ENCODE data around the gene PPP2R5E. TPM values are rescaled to one million over a fixed set of nuclear protein-coding genes. Genes with fewer than 3 reads are reported as not detected.

Gene PPP2R5E
- total RNA-seq, 3 donors from 2014 or later: 23.0 to 29.9 (median 23.6) TPM

DNA sequence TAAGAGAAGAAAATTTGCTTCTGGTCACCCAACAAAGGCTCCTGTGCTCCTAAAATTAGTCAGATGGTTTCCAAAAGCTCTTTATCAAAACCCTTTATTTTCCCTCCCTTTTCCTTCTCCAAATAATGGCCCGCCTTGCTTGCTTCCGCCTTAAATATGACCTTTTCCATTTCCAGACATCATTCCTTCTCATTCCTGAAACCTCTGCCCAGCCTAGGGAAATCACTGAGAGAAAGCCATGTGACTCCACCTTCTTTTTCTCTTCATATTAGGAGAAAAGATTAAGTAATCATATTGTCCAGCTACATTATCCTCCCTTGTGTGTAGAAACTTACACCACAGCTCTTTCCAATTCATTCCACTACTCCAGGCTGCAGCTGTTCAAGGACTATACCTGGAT is 148.7 kb downstream of the PPP2R5E start:
- no peak overlapping the region for H3K27ac ChIP-seq
- H3K36me3 ChIP-seq: no peaks in the 10 kb centered on the region
- H3K9me3 ChIP-seq: no peaks in the 10 kb centered on the region
- H3K4me1 ChIP-seq: no peaks in the 10 kb centered on the region
- H3K4me3 ChIP-seq: no peak overlapping the region
- no peak for DNase-seq (ENCODE audit: low spot score in 2 of 2)
- no peaks in the 10 kb centered on the region for H3K27me3 ChIP-seq
- TF ChIP-seq, protein P1, sequence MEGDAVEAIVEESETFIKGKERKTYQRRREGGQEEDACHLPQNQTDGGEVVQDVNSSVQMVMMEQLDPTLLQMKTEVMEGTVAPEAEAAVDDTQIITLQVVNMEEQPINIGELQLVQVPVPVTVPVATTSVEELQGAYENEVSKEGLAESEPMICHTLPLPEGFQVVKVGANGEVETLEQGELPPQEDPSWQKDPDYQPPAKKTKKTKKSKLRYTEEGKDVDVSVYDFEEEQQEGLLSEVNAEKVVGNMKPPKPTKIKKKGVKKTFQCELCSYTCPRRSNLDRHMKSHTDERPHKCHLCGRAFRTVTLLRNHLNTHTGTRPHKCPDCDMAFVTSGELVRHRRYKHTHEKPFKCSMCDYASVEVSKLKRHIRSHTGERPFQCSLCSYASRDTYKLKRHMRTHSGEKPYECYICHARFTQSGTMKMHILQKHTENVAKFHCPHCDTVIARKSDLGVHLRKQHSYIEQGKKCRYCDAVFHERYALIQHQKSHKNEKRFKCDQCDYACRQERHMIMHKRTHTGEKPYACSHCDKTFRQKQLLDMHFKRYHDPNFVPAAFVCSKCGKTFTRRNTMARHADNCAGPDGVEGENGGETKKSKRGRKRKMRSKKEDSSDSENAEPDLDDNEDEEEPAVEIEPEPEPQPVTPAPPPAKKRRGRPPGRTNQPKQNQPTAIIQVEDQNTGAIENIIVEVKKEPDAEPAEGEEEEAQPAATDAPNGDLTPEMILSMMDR (IDR thresholded peaks at IDR 0.05): no peak
- TF ChIP-seq POLR2A (IDR thresholded peaks at IDR 0.05) (no peak), POLR2AphosphoS5 (IDR thresholded peaks at IDR 0.05) (no peak)
- intact Hi-C loops (cut with DNase I; ENCODE audit: low total_unique reads): loop anchor here (5.0 kb wide), 1 partner anchor 148 kb away; the partner anchor contains the start of gene PPP2R5E

DNA sequence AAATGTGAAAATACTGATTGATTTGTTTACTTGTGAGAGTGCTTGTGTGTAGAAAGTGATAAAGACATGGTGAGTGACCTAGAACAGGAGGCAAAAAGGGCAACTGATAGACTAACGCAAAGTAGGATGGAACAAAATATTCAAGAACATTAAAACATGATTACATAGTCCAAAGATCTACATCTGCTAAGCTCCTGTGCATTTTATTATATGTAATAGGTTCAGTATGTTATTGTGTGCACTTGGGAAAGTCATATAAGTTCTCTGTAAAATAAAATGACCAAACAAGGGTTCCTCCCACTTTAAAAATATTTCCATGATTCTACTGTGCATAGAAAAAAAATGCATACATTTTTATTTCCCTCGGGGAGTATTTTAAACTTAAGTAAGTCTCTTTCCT is 150.2 kb downstream of the PPP2R5E start:
- H3K27ac ChIP-seq: no peak overlapping the region
- H3K9me3 ChIP-seq: no peaks in the 10 kb centered on the region
- TF ChIP-seq POLR2AphosphoS5 (IDR thresholded peaks at IDR 0.05): no peak
- TF ChIP-seq, protein P1 (IDR thresholded peaks at IDR 0.05): no peak
- TF ChIP-seq POLR2A (IDR thresholded peaks at IDR 0.05): no peak
- DNase-seq (ENCODE audit: low spot score in 2 of 2): no peak
- H3K36me3 ChIP-seq: no peaks in the 10 kb centered on the region
- intact Hi-C loops (cut with DNase I; ENCODE audit: low total_unique reads): loop anchor here (5.0 kb wide), 1 partner anchor 149 kb away; the partner anchor contains the start of gene PPP2R5E
- no peak overlapping the region for H3K4me3 ChIP-seq
- no peaks in the 10 kb centered on the region for H3K4me1 ChIP-seq
- H3K27me3 ChIP-seq: no peaks in the 10 kb centered on the region

DNA sequence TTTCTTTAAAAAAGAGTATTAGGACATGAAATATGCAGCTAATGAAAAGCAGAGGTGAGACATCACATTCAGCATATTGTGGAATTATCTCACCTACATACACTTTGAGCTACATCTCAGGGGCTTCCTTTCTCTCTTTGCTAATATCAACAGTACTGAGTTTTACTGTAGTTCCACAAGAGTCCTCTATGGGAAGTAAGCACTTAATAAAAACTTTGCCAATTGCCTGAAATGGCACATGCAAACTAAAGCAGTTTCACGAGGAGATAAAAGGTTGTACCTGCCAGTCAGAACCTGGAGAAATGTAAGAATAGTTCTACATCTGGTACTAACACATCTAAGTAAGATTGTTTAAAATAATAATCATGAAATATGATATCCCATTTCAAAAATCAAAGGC is 150.9 kb downstream of the PPP2R5E start:
- no peaks in the 10 kb centered on the region for H3K9me3 ChIP-seq
- no peaks in the 10 kb centered on the region for H3K36me3 ChIP-seq
- no peaks in the 10 kb centered on the region for H3K27me3 ChIP-seq
- H3K4me3 ChIP-seq: no peak overlapping the region
- no peak overlapping the region for H3K27ac ChIP-seq
- TF ChIP-seq POLR2A (IDR thresholded peaks at IDR 0.05) (no peak), POLR2AphosphoS5 (IDR thresholded peaks at IDR 0.05) (no peak)
- TF ChIP-seq, protein P1 (IDR thresholded peaks at IDR 0.05): no peak
- H3K4me1 ChIP-seq: no peaks in the 10 kb centered on the region
- DNase-seq (ENCODE audit: low spot score in 2 of 2): no peak
- intact Hi-C loops (cut with DNase I; ENCODE audit: low total_unique reads): loop anchor here (5.0 kb wide), 1 partner anchor 150 kb away; the partner anchor contains the start of gene PPP2R5E

DNA sequence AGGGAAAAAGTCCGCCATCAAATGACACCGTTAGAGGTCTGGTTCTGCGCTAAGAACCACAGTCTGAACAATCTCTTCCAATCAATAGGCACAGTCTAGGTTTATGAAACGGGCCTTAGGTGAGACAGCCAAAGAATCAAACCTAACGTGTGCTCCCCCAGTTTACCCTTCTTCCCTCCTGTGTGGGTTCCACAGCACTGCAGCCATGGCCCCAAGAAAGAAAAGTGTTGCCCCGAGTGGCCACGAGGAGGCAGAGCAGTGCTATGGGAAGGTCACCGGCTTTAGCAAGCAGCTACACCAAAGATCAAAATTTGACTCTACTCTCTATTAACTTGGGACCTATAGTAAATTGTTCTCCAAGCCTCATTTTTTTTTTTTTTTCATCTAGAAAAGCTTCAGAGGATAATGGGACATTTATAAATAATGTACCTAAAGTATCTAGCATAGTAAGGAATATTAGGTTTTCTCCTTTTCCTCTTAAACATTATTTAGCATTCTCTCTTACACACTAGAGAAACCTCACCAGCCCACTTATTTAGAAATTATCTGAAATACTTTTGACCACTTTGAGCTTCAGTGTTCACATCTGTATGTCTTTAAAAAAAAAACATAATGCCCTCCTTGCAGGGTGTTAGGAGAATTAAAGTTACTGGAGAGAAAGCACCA is 154.3 kb downstream of the PPP2R5E start:
- TF ChIP-seq POLR2A (IDR thresholded peaks at IDR 0.05) (no peak), POLR2AphosphoS5 (IDR thresholded peaks at IDR 0.05) (peak in 1 of 3 donors; percentile 24)
- TF ChIP-seq, protein P1 (IDR thresholded peaks at IDR 0.05): peak; percentile 27 to 74 (median 71)
- H3K4me1 ChIP-seq: no peaks in the 10 kb centered on the region
- no peak overlapping the region for H3K4me3 ChIP-seq
- H3K27ac ChIP-seq: no peak overlapping the region
- H3K27me3 ChIP-seq: no peaks in the 10 kb centered on the region
- H3K9me3 ChIP-seq: no peaks in the 10 kb centered on the region
- intact Hi-C loops (cut with DNase I; ENCODE audit: low total_unique reads): no loop called here
- no peaks in the 10 kb centered on the region for H3K36me3 ChIP-seq
- DNase-seq (ENCODE audit: low spot score in 2 of 2): no peak

DNA sequence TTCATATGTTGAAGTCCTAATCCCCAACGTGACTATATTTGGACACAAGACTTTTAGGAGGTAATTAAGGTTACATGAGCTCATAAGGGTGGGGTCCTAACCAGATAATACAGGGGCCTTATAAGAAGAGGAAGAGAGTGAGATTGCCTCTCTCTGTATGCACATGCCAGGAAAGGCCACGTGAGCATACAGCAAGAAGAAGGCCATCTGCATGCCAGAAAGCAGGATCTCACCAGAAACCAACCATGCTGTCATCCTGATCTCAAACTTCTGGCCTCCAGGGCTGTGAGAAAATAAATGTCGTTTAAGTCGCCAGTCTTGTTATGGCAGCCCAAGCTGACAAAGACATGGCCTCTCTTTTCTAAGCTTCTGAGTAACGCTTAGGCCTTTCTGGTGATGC is 155.5 kb downstream of the PPP2R5E start:
- Histone ChIP-seq H3K4me1 (no peaks in the 10 kb centered on the region), H3K4me3 (no peak overlapping the region), H3K27me3 (no peaks in the 10 kb centered on the region), H3K27ac (no peak overlapping the region), H3K36me3 (no peaks in the 10 kb centered on the region), H3K9me3 (no peaks in the 10 kb centered on the region)
- intact Hi-C loops (cut with DNase I; ENCODE audit: low total_unique reads): no loop called here
- TF ChIP-seq POLR2AphosphoS5 (IDR thresholded peaks at IDR 0.05) (no peak), POLR2A (IDR thresholded peaks at IDR 0.05) (no peak)
- TF ChIP-seq, protein P1 (IDR thresholded peaks at IDR 0.05): no peak
- no peak for DNase-seq (ENCODE audit: low spot score in 2 of 2)

Measured in breast epithelium (tissue), 4 donors.